Measurements from ENCODE around the gene SPRR1B.
"Not testable (repeated sequence)": the region's sequence is repeated elsewhere in the genome, so short reads cannot be mapped to it uniquely, and the experiment has no call there.

SPRR1B gene

DNA sequence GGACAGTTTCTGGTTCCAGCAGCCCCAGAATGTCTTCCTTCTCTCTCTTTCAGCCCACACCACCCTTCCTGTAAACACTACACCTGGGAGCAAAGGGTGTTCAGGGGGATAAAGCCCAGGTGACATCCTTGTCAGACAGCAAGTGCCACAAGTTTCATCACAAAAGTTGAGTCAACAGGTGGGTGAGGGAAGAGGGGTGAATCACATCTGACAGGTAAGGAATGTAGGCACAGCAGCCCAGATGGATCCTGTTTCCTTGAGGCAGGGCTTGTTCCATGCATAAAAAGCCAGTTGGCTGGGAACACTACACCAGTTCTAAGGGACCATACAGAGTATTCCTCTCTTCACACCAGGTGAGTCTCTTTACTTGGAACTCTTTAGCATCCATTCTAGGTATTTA, at the start of gene SPRR1B:
SPRR1B (plus strand) TSS at position 309 of the 400 bp plus-strand sequence. CDS start 1,143 bp downstream, outside the sequence.
- no peak for DNase-seq

DNA sequence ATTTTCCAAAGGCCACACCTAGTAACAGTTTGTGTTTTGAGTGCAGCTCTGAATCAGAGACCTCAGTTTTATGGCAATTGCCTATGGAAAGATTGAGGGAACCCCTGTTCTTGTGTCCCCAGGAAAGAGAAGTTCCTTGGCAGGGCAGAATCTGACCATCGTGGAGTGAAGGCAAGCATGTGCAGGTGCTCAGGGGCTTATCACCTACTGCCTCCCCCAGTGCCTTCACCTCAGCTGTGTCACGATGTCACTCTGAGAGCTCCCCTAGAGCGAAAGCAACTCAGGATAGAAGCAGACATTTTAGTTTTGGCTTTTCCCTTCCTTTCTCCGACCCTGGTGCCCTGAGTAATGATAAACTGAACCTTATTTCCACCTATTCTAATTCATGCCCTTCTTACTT, 48.9 kb upstream of the SPRR1B start:
- DNase-seq: no peak

- DNase-seq: no peak
Measured at GRCh38 chr1:152983234-152983633, 47.8 kb upstream of the SPRR1B start.

- no peak for DNase-seq
Measured at GRCh38 chr1:152983743-152984142, 47.3 kb upstream of the SPRR1B start, which contains the start of gene SPRR1A. SPRR1A (plus strand) TSS chr1:152984081; CDS start chr1:152985231, 1,150 bp downstream.

- no peak for DNase-seq
Measured at GRCh38 chr1:152986578-152986977, 44.4 kb upstream of the SPRR1B start.

GRCh38 chr1:152993186-152993585, 37.8 kb upstream of the SPRR1B start:
- no peak for DNase-seq

GRCh38 chr1:152995842-152996241, 35.2 kb upstream of the SPRR1B start:
- no peak for DNase-seq

- DNase-seq: no peak
Measured at GRCh38 chr1:152996633-152997400, 34.2 kb upstream of the SPRR1B start.

GRCh38 chr1:152997901-152998300, 33.1 kb upstream of the SPRR1B start:
- no peak for DNase-seq

GRCh38 chr1:152998476-152998875, 32.5 kb upstream of the SPRR1B start:
- no peak for DNase-seq

DNA sequence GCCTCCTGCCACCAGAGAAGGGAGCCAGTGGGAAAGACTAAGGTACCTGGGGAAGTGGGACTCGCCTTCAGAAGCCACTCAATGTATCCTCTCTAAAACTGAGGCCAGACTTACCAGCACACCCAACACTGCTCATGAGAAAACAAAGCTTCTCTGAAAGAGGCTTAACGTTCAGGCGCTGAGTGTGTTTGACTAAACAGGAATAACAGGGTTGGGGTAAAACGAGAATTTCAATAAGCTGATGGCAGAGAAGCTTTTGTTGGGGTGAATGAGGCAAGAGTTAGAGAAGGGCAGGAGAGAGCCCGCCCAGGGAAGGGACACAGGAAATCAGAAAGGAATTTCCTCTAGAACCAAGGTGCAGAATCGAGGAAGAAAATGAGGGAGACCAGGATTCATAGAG, 31.2 kb upstream of the SPRR1B start:
- no peak for DNase-seq

GRCh38 chr1:153000294-153000693, 30.7 kb upstream of the SPRR1B start:
- DNase-seq: no peak

DNA sequence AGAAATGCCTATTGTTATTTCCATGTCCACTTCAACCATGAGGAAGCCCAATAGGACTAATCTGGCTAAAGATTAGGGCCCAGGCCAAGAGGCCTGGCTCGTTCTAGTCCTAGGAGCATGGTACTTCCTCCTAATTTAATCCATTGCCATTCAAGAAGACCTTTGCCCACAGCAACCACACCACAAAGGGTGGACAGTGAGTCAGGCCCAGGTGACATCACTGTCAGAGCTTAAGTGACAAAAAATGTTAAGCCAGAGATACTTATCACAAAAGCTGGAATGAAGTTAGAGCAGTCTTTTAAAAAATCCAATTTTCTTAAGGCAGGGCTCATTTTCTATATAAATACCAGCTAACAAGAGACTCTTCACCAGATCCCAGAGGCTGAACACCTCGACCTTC, 29.6 kb upstream of the SPRR1B start, which contains the start of gene SPRR3:
SPRR3 (plus strand) TSS at position 368 of the 400 bp plus-strand sequence. CDS start 1,272 bp downstream, outside the sequence.
- DNase-seq: no peak

- DNase-seq: not testable (repeated sequence)
Measured at GRCh38 chr1:153011235-153011758, 19.7 kb upstream of the SPRR1B start.

DNA sequence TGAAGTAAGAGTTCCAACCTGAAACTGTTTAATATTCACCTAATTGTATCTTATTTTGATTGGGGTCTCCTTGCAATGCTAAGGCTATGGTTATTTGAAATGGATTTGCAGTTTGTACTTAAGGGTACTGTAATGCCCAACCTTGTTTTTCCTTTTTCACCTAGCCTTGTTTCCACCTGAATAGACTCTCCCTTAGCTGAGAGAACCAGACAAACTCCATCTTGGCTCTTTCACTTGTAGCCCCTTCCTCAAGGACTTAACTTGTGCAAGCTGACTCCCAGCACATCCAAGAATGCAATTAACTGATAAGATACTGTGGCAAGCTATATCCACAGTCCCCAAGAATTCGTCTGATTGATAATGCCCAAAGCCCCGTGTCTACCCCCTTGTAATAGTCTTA, 9.2 kb upstream of the SPRR1B start:
- not testable (repeated sequence) for DNase-seq

- not testable (repeated sequence) for DNase-seq
Measured at GRCh38 chr1:153022340-153022739, 8.7 kb upstream of the SPRR1B start.

DNA sequence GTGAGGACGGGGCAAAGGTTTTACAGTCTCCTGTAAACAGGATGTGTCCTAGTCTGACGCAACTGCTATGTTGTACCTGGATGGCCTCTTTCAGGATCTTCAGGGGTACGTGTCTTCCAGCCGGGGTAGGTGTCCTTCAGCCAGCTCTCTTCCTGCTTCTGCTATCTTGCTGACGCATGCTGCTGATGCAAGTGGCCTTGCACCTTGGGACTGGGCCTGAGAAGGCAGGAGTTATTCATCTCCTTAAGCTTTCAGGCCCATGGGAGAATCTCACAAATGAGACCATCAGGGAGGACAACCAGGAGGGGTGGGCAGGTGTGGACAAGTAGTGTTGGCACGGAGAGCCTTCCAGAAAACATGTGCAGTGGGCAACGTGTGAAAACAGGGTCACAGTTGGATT, 7.9 kb upstream of the SPRR1B start:
- DNase-seq: no peak

- no peak for DNase-seq
Measured at GRCh38 chr1:153024413-153024812, 6.6 kb upstream of the SPRR1B start.

- no peak for DNase-seq
Measured at GRCh38 chr1:153025797-153026196, 5.2 kb upstream of the SPRR1B start.

- no peak for DNase-seq
Measured at GRCh38 chr1:153028766-153029165, 2.2 kb upstream of the SPRR1B start.

- DNase-seq: no peak
Measured at GRCh38 chr1:153032073-153032472, 1.1 kb downstream of the SPRR1B start.

GRCh38 chr1:153032677-153033308, 1.8 kb downstream of the SPRR1B start:
- DNase-seq: no peak

GRCh38 chr1:153035211-153035610, 4.2 kb downstream of the SPRR1B start:
- DNase-seq: no peak
